Measurements from ENCODE around the gene KLK1. TPM values are rescaled to one million over a fixed set of nuclear protein-coding genes. Genes with fewer than 3 reads are reported as not detected.

Gene KLK1
- not detected in 2 replicates for total RNA-seq

DNA sequence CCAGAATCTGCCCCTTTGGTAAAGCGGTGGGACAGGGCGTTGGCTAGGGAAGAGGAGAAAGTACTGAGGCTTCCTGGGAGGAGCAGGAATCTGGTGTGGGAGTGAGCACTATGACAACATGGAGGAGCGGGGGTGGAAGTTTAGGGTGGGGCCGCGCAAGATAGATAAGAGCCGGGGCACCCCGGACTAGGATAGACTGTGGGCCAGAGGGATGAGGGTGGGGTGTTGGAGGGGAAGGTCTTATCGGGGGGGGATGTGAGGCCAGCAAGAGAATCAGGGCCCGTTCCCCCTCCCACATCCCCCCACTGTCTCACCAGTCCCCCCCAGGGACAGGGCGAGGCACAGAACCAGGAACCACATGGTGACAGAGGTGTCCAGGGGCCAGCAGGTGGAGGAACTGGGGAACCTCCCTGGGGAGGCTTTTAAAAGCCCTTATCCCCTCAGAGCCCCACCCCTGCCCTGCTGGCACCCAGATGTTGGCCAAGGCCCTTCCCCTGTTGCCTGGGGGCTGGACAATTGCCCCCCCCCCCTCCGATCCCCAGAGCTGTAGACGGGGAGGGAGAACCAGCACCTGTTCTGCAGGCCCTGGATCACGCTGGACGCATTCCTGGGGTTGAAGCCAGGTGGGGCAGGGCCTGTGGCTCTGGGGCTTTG lies at the start of gene KLK1:
Gene KLK1, minus strand, starts transcription at position 399 of the 654 bp plus-strand sequence. Its CDS starts 39 bp downstream, at position 360.

DNA sequence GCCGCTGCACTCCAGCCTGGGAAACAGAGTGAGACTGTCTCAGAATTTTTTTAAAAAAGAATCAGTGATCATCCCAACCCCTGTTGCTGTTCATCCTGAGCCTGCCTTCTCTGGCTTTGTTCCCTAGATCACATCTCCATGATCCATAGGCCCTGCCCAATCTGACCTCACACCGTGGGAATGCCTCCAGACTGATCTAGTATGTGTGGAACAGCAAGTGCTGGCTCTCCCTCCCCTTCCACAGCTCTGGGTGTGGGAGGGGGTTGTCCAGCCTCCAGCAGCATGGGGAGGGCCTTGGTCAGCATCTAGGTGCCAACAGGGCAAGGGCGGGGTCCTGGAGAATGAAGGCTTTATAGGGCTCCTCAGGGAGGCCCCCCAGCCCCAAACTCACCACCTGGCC lies 49.5 kb upstream of the KLK1 start, which contains the start of gene KLK2:
Gene KLK2, plus strand, starts transcription at position 384 of the 400 bp plus-strand sequence. CDS start 35 bp downstream, outside the sequence.

DNA sequence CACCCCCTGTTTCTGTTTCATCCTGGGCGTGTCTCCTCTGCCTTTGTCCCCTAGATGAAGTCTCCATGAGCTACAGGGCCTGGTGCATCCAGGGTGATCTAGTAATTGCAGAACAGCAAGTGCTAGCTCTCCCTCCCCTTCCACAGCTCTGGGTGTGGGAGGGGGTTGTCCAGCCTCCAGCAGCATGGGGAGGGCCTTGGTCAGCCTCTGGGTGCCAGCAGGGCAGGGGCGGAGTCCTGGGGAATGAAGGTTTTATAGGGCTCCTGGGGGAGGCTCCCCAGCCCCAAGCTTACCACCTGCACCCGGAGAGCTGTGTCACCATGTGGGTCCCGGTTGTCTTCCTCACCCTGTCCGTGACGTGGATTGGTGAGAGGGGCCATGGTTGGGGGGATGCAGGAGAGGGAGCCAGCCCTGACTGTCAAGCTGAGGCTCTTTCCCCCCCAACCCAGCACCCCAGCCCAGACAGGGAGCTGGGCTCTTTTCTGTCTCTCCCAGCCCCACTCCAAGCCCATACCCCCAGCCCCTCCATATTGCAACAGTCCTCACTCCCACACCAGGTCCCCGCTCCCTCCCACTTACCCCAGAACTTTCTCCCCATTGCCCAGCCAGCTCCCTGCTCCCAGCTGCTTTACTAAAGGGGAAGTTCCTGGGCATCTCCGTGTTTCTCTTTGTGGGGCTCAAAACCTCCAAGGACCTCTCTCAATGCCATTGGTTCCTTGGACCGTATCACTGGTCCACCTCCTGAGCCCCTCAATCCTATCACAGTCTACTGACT lies 31.2 kb upstream of the KLK1 start, which contains the start of gene KLK3:
Gene KLK3, plus strand, starts transcription at position 280 of the 775 bp plus-strand sequence. Its CDS starts 41 bp downstream, at position 321.

DNA sequence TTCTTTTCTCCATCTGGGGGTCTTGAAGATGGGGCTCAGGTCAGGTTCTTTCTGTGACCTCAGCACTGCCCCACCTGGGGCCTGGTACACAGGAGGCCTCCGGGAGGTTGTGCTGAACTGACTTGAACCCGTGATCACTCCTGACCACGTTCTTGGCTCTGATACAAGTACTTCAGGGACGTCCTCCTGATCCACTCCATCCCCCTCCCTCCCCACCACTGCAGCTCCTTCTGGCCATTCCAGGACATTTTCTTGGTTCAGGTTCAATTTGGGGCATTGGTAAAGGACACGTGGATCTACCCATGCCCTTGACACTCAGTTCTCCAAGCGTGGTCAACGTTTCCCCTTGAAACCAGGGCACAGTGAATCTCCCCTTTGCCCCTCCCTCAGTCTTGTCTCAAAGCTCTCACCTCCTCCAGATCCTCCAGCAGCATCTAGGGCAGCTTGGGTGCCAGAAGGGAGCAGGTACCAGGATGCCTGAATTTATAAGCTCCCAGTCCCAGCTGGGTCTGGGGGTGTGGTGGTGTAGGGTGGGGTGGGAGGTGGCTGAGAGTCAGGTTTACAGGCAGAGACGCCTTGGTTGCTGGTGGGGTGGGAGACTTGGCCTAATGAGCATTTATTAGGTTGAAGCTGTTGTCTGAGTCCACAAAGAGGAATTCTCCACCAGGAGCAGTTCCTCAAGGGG lies 9.7 kb upstream of the KLK1 start, which contains the start of gene KLK15:
Gene KLK15, minus strand, starts transcription at position 458 of the 685 bp plus-strand sequence. CDS start 2,082 bp downstream, outside the sequence.

DNA sequence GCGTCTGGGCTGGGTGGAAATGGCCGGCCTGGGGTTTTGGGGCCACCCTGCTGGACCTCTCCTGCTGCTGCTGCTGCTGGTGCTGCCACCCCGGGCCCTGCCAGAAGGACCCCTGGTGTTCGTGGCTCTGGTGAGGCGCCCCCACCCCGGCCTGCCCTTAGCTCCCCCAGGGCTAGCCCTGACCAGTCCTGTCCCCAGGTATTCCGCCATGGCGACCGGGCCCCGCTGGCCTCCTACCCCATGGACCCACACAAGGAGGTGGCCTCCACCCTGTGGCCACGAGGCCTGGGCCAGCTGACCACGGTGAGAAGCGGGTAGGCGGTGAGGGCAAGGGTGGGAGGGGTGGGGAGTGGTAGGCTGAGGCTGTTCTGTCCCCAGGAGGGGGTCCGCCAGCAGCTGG lies 33.2 kb downstream of the KLK1 start, which contains the start of gene ACP4:
Gene ACP4, plus strand, starts transcription at position 20 of the 400 bp plus-strand sequence. Its CDS starts 0 bp downstream, at position 20.

DNA sequence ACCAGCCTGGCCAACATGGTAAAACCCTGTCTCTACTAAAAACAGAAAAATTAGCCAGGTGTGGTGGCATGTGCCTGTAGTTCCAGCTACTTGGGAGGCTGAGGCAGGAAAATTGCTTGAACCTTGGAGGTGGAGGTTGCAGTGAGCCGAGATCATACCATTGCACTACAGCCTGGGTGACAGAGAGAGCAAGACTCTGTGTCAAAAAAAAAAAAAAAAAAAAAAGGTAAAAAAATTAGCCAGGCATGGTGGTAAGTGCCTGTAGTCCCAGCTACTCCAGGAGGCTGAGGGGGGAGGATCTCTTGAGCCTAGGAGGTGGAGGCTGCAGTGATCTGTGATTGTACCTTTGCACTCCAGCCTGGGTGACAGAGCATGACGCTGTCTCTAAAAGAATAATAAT lies 53.4 kb downstream of the KLK1 start, which contains the start of gene GPR32:
Gene GPR32, plus strand, starts transcription at position 301 of the 400 bp plus-strand sequence. CDS start 137 bp downstream, outside the sequence.

Other genes with a start within 250 kb of the KLK1 start
- 0.20 TPM in 2 replicates for gene SYT3, start 183.9 kb downstream of the KLK1 start, total RNA-seq
- gene C19orf81, start 174.3 kb downstream of the KLK1 start, total RNA-seq = not detected in 2 replicates
- 5.8 and 6.4 TPM in 2 replicates for gene SHANK1, start 104.0 kb downstream of the KLK1 start, total RNA-seq
- 69.0 and 84.0 TPM in 2 replicates for gene CLEC11A, start 100.4 kb downstream of the KLK1 start, total RNA-seq
- not detected in 2 replicates for gene GPR32, start 53.3 kb downstream of the KLK1 start, total RNA-seq
- not detected in 2 replicates for gene ACP4, start 33.4 kb downstream of the KLK1 start, total RNA-seq
- not detected in 2 replicates for gene KLK15, start 9.8 kb upstream of the KLK1 start, total RNA-seq
- gene KLK3, start 31.1 kb upstream of the KLK1 start, total RNA-seq = not detected in 2 replicates
- gene KLK2, start 49.7 kb upstream of the KLK1 start, total RNA-seq = not detected in 2 replicates
- gene KLK4, start 87.6 kb upstream of the KLK1 start, total RNA-seq = not detected in 2 replicates
- not detected in 2 replicates for gene KLK5, start 129.3 kb upstream of the KLK1 start, total RNA-seq
- not detected in 2 replicates for gene KLK6, start 145.8 kb upstream of the KLK1 start, total RNA-seq
- gene KLK7, start 160.1 kb upstream of the KLK1 start, total RNA-seq = 0.13 TPM in 1 of 2 replicates, not detected in the other
- gene KLK8, start 177.8 kb upstream of the KLK1 start, total RNA-seq = not detected in 2 replicates
- not detected in 2 replicates for gene KLK10, start 195.9 kb upstream of the KLK1 start, total RNA-seq
- gene KLK11, start 202.8 kb upstream of the KLK1 start, total RNA-seq = not detected in 2 replicates
- not detected in 2 replicates for gene KLK12, start 211.2 kb upstream of the KLK1 start, total RNA-seq
- not detected in 2 replicates for gene KLK13, start 241.3 kb upstream of the KLK1 start, total RNA-seq

Measured in smooth muscle cell of the pulmonary artery (primary cell).